ENCODE measurements around the gene CHST9.

The CHST9 gene

DNA sequence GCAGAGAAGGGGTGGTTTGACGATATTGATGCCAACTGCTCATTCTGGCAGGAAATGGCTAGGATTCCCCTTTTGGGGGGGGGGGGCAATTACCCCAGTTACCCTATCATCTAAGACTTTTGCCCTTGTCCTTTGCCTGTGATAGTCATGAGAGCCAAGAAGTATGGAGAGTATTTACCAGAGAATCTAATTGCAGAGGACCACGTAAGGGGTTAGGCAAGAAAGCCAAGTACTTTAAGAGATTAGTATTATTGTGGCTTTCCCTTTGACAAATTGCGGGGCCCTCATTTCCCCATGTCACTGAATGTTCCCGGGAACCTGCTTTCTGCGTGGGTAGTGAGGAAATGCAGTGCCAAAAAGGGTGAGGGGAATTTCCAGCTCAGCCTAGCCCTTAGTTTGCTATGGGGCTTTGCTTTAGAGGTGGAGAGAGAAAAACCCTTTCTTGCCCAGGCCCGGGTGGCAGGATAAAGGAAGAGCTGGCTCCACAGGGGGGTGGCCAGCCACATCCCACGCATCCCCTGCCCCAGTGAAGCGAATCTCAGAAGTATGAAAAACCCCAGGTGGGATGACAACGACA lies 321.1 kb downstream of the CHST9 start:
- no peak for DNase-seq (ENCODE audit: low spot score)

DNA sequence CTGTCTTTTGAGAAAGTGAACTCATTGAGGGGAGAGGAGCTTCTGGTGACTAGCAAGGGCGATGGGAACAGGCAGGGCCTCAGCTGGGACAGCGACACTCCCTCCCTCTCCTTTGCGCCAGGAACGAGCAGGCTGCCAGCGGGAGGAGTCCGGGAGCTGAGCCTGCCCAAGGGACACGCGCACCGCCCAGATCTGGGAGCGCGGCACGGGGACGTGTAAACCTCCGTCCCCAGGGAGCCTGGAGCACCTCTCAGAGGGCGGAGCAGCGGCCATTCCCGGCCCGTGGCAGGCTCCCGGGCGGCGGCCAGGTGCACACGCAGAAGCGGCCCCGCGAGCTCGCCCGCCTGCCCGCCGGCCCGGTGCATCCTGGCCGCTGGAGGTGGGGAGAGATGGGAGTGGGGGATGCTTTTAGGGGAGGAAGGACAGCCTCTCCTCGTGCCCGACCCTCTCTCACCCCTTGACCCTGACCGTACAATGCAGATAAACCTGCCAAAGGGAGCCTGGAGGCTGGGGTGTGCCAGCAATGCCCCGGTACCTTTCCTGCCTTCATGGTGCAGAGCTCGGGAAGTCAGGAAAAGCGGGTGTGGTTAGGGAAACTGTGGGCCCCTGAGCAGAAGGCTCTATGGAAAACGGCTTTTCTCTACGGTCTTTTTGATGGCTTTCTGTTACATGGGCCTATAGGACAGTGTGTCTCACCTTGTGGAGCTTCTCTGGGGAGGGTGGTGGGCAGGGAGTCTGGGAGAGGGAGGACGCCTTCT lies 321.8 kb downstream of the CHST9 start:
- DNase-seq (ENCODE audit: low spot score): no peak

DNA sequence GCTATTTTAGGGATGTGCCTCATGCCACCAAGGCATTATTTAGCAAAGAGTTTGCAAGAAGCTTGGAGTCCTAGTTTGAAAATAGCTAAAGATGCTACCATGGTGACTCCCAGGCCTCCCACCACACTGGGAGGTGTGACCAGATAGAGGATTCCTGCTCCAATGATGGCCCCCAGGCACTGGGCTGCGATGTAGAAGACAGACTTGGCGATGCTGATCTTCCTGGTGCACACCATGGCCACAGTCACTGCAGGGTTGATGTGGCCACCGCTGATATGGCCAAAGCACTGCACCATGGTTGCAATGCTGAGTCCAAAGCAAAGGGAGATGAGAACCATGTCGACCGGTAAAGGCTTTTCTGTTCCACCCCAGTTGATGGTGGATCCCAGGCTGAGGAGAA lies 323.0 kb downstream of the CHST9 start:
- DNase-seq (ENCODE audit: low spot score): no peak
